HL-60 (cell line): ENCODE results near the gene USP3.

Experiments used
- GABPA ChIP-seq: IDR thresholded peaks from 2 replicates; pipeline ENCODE4 v1.6.1; 2012; ENCODE audit warnings: low read depth
- POLR2AphosphoS5 ChIP-seq: IDR thresholded peaks from 2 replicates; pipeline ENCODE4 v1.6.1; 2012; ENCODE audit warnings: low read depth
- SPI1 ChIP-seq: IDR thresholded peaks from 2 replicates; pipeline ENCODE4 v1.6.1; 2012; ENCODE audit warnings: low read depth, mild to moderate bottlenecking, borderline replicate concordance
- TF ChIP-seq, protein P1 (sequence below): IDR thresholded peaks from 2 replicates; pipeline ENCODE4 v1.6.1; 2012; ENCODE audit warnings: low read depth; ENCODE audit not compliant: insufficient replicate concordance
- TF ChIP-seq, protein P2 (sequence below): IDR thresholded peaks from one replicate; pipeline ENCODE4 v1.5.1; 2011; ENCODE audit warnings: low read length, control low read depth, inconsistent platforms; ENCODE audit not compliant: insufficient read depth

DNA sequence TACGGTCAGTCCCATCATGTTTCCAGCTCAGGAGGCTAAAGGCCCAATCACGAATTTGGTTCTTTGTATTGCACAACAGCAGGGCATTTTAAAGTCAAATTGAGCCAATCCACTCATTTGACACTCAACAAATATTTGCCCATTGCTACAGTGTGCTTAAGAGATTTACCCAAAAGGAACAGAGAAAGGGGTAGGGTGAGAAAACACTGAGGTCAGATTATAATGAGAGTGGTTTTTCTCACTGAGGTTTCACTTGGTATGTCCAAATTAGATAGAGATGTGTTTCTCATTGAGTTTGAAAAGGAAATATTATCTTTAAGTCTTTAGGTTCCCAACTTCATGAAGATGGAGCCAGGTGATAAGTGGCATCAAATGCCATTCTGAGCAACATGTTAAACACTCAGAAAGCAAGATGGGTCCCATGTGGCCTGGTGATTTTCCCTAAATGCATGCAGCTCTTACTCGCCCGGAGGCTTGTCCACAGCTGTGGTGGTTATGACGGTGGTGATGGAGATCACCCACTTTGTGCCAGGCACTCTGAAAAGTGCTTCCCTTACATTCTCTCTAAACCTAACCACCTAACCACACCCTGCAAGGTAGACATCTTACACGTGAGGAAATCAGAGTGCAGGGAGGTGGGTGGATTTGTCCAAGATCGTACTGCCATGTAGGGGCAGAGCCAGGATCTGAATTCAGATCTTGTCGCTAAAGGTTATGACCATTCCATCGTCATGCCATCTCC lies 31.2 kb upstream of the USP3 start:
- TF ChIP-seq, protein P1, sequence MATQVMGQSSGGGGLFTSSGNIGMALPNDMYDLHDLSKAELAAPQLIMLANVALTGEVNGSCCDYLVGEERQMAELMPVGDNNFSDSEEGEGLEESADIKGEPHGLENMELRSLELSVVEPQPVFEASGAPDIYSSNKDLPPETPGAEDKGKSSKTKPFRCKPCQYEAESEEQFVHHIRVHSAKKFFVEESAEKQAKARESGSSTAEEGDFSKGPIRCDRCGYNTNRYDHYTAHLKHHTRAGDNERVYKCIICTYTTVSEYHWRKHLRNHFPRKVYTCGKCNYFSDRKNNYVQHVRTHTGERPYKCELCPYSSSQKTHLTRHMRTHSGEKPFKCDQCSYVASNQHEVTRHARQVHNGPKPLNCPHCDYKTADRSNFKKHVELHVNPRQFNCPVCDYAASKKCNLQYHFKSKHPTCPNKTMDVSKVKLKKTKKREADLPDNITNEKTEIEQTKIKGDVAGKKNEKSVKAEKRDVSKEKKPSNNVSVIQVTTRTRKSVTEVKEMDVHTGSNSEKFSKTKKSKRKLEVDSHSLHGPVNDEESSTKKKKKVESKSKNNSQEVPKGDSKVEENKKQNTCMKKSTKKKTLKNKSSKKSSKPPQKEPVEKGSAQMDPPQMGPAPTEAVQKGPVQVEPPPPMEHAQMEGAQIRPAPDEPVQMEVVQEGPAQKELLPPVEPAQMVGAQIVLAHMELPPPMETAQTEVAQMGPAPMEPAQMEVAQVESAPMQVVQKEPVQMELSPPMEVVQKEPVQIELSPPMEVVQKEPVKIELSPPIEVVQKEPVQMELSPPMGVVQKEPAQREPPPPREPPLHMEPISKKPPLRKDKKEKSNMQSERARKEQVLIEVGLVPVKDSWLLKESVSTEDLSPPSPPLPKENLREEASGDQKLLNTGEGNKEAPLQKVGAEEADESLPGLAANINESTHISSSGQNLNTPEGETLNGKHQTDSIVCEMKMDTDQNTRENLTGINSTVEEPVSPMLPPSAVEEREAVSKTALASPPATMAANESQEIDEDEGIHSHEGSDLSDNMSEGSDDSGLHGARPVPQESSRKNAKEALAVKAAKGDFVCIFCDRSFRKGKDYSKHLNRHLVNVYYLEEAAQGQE = no peak
- TF ChIP-seq, protein P2, sequence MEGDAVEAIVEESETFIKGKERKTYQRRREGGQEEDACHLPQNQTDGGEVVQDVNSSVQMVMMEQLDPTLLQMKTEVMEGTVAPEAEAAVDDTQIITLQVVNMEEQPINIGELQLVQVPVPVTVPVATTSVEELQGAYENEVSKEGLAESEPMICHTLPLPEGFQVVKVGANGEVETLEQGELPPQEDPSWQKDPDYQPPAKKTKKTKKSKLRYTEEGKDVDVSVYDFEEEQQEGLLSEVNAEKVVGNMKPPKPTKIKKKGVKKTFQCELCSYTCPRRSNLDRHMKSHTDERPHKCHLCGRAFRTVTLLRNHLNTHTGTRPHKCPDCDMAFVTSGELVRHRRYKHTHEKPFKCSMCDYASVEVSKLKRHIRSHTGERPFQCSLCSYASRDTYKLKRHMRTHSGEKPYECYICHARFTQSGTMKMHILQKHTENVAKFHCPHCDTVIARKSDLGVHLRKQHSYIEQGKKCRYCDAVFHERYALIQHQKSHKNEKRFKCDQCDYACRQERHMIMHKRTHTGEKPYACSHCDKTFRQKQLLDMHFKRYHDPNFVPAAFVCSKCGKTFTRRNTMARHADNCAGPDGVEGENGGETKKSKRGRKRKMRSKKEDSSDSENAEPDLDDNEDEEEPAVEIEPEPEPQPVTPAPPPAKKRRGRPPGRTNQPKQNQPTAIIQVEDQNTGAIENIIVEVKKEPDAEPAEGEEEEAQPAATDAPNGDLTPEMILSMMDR = no peak
- TF ChIP-seq GABPA (no peak), POLR2AphosphoS5 (no peak), SPI1 (no peak)
